GM18517 (cell line): ENCODE data around the gene SLC24A3.

ENCODE experiments used
- ATAC-seq: cut with Tn5 transposase; IDR thresholded peaks from one replicate; pipeline ENCODE4 v1.9.1; 2021; ENCODE audit warnings: mild to moderate bottlenecking, moderate library complexity; ENCODE audit not compliant: unreplicated experiment

Gene SLC24A3

DNA sequence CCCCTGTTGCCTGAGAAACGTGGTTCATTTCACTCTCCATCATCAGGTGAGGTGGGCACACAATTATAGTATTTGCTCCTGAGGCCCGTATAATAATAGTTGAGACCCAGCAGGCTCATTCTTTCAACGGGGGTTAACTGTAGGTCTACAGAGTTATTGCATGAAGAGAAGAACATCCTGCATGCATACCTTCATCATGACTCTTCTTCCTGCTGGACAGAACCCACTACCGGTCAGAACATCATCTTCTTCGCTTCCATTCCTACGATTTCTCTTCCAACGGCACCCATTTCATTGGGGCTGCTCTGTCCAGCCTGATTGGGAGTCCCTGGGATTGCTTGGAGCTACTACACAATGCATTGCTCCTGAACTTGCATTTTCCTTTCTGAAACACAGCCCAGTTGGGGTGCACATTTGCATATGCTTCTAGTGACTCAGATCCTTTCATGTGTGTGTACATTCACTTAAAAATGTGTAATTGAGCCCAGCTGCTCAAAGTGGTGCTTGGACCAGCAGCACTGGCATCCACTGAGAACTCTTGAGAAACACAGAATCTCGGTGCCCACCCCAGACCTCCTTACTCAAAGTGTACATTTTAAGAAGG is 57.4 kb downstream of the SLC24A3 start:
- ATAC-seq, result no peak

GRCh38 chr20:19271879-19272651 is 59.6 kb downstream of the SLC24A3 start:
- ATAC-seq, result no peak

GRCh38 chr20:19272976-19273654 is 60.7 kb downstream of the SLC24A3 start:
- ATAC-seq, result no peak

DNA sequence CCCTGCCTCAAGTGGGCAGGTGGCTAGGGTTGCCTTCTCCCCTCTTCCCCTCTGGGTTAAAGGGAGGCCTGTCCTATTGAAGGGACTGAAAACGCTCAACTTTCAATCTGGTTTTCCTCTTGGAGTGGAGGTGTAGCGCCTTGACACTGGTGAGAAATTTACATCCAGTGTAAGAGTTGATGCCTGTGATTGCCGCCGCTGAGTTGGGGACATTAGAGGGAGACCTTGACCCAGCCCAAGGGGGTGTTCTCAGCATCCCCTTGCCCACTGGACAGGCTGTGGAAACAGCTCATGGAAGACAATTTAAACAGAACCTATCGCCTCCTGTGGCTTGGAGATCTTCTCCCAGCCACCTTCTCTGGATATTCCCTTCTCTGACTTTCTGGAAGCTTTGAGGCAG is 61.6 kb downstream of the SLC24A3 start:
- no peak for ATAC-seq

DNA sequence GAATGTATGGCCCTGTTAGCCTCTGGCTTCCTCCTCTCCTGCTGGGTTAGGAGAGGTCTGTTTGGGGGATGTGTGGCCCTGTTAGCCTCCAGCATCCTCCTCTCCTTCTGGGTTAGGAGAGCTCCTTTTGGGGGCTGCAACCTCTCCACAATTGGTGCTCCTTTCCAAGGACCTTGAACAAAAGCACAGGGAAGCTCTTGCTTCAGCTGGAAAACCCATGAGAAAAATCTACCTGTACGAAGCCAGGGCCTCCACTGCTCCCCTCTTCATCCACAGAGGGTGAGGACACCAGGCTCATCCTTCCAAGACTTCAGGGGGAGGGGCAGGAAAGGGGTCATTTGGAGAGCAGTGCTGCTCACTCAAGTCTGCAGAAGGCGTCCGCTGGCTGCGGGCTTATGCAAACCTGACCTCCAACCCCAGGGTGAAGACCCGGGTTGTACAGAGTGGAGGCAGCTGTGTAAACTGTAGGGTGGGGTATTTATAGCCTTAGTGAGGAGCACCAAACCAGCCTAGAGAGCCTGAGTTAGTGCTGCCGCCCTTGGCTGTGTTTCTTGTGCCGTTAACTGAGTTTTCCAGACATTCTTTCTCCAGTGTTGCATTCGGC is 62.1 kb downstream of the SLC24A3 start:
- ATAC-seq, result no peak

DNA sequence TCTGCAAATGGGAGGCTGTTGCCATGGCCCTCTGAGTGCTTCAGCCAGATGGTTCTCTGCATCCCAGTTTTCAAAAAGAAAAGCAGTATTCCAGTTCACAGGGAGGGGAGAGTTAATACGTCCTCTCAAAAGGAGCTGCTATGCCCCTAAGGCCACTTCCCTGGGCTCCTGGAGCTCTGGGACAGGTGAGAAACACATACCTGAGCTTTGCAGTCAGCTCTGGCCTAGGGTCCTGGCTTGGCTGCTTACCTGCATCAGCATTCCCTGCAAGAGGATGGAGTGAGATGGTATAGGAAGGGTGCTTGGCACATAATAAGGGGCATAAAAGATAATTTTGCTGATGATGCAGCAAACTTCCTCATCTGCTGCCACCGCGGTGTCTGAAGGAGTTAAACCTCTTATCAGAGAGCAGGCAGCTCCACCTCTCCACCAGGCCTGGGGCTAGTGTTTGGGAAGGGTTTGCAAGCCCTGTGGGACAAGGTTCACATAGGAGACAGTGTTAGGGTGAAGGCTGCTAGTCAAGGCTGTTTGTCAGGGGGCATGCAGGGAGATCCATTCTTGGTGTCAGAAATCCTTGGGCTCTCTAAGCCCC is 62.7 kb downstream of the SLC24A3 start:
- ATAC-seq, result no peak

GRCh38 chr20:19275630-19276071 is 63.2 kb downstream of the SLC24A3 start:
- no peak for ATAC-seq

DNA sequence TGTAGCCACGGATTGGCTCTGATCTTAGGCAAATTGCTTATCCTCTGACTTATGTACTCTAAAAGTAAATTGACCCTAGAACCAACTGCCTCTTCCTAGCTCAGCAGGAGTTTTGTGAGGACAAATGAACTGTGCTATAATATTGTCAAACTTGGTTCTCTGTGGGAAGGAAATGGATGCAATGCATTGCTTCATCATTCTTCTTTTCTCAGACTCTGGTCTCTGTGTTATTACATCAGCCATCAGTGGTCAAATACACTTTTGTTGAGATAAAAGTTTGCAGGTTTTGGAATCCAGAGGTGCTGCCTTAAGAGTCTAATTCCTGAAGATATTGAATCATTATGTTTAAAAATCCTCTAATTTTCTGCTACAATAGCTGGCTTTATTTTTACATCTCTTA is 64.9 kb downstream of the SLC24A3 start:
- no peak for ATAC-seq

DNA sequence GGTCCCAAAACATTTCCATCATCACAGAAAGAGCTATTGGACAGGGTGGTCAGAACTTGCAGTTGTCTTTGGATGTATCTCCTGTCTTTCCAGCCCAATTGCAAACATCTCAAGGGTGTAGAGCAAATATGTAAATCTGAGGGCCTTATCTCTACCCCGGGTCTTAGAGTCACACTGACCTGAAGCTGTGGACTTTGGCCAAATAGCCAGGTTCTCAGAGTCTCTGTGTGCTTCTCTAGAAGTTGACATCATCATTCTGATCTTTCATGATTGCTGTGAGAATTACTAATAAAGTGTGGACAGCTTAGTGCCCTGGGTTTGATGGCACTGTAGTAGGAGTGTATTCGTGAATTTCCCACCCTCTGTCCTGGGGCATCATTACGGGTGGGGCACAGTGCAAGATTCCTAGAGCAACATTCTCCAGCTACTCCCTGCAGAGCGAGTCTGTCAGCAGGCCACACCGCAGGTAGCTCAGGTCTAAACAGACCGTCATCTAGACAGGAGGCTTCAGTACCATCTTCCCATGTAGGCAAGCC is 71.1 kb downstream of the SLC24A3 start:
- no peak for ATAC-seq

GRCh38 chr20:19284400-19285178 is 72.1 kb downstream of the SLC24A3 start:
- ATAC-seq, result no peak

GRCh38 chr20:19285436-19285835 is 73.0 kb downstream of the SLC24A3 start:
- ATAC-seq, result no peak

GRCh38 chr20:19288061-19288460 is 75.6 kb downstream of the SLC24A3 start:
- ATAC-seq, result no peak

DNA sequence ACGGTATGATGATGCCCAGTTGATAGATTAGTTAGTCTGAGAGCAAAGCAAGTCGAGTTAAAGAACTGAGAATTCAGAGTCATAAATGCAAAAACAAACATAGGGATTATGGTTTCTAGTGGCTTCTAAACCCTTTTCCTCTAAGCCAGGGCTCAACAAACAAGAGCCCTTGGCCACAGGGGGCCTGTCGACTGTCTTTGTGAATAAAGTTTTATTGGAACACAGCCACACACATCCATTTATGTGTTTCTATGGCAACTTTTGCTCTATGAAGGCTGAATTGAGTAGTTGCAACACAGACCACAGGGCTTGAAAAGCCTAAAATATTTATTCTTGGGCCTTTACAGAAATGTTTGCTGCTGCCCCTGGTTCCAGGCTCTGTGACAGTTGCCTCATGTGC is 76.2 kb downstream of the SLC24A3 start:
- ATAC-seq, result no peak

DNA sequence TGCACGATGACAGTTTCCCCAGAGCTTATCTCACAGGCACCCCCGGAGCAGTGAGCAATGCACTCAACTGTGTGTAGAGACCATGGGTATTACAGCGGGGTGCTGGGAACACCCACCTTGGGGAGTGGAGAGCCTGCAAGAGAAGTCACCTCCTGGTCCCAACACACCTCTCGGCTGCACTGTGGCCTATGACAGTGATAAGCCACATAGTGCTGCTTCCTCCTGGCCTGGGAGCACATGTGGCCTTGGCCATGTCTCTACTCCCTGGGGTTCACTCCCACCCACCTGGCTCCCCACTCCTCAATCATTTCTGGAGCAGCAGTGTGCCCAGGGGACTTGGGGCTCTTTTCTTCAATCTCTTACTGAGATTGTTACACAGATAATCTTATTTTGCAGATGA is 77.0 kb downstream of the SLC24A3 start:
- ATAC-seq, result no peak

GRCh38 chr20:19291024-19291817 is 78.8 kb downstream of the SLC24A3 start:
- ATAC-seq, result no peak

DNA sequence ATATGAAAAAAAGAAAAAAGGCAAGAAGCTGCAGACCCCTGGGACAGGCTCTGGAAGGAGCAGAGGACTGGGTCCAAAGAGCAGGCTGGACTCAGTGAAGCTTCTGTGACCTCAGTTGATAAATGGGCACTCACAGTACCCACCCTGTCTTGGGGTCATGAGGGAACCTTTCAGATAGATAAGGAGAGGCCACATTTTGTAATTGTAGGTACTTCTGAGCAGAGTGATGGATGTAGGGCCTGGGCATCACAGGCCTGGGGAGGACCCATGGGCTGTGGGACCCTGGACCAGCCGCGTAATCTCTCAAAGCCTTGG is 79.3 kb downstream of the SLC24A3 start:
- no peak for ATAC-seq

GRCh38 chr20:19292254-19292653 is 79.8 kb downstream of the SLC24A3 start:
- ATAC-seq, result no peak

- no peak for ATAC-seq
Measured at GRCh38 chr20:19295076-19295475, 82.6 kb downstream of the SLC24A3 start.

- no peak for ATAC-seq
Measured at GRCh38 chr20:19298652-19299051, 86.2 kb downstream of the SLC24A3 start.

DNA sequence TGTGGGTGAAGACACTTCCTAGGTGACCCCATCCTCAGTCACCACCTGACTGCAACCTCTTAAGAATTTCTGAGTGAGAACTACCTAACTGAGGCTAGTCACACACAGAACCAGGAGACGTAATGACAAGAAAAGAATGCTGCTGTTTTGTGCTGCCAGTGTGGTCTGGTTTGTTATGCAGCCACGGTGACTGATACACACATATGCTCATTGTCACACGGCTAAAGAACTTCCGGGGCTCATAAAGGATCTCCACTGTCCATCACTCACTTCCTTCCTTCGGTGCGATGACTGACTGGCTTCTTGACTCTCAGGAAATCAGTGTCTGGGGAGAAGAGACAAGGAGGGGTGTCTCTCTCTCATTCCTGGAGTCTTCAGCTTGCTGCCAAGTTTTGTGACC is 88.0 kb downstream of the SLC24A3 start:
- ATAC-seq, result no peak
